IMR-90 (cell line): ENCODE measurements around the gene SARDH. TPM values are rescaled to one million over a fixed set of nuclear protein-coding genes. Genes with fewer than 3 reads are reported as not detected.

Experiments
- ATAC-seq: fragments of 200-7000 bp; cut with Tn5 transposase; 2 replicates; pipeline ENCODE4 v1.9.1; 2020; ENCODE audit warnings: low read depth, mild to moderate bottlenecking, moderate library complexity
- BruUV-seq: library from RNA; stranded (reverse); fragments of 400-500 nt; replicated peaks from 2 replicates; lab custom pipeline; 2021; lab: Mats Ljungman, UMichigan
- CTCF ChIA-PET: fragments of 300-600 bp; formaldehyde crosslinking; extraction: SDS; loops from one replicate; lab custom pipeline; 2021; ENCODE audit warnings: antibody characterized with exemption; lab: Yijun Ruan, JAX
- POLR2A ChIA-PET: fragments of 300-600 bp; sonication (Branson Sonifier 250); formaldehyde crosslinking; loops from one replicate; lab custom pipeline; 2022; ENCODE audit warnings: antibody characterized with exemption; ENCODE audit not compliant: unreplicated experiment; lab: Charles Lee
- DNase-seq: peaks from one replicate; pipeline ENCODE4 v3.0.0; 2013
- H2AFZ ChIP-seq: replicated peaks from 2 replicates; pipeline ENCODE3; 2013; ENCODE audit warnings: low read length, mild to moderate bottlenecking; ENCODE audit not compliant: poor library complexity
- H2AK5ac ChIP-seq: 2 replicates; pipeline ENCODE4 v1.6.1; 2013; ENCODE audit warnings: low read depth, low read length, inconsistent platforms
- H2AK9ac ChIP-seq: replicated peaks from 2 replicates; pipeline ENCODE3; 2013; ENCODE audit warnings: mild to moderate bottlenecking, low read depth, low read length, moderate library complexity; ENCODE audit not compliant: poor library complexity
- H2BK120ac ChIP-seq: 2 replicates; pipeline ENCODE4 v1.6.1; 2013; ENCODE audit warnings: low read depth, low read length, inconsistent platforms
- H2BK15ac ChIP-seq: 3 replicates; pipeline ENCODE4 v1.6.1; 2013; ENCODE audit warnings: low read depth, low read length, inconsistent platforms
- H2BK20ac ChIP-seq: 2 replicates; pipeline ENCODE4 v1.6.1; 2013; ENCODE audit warnings: low read depth, mild to moderate bottlenecking, inconsistent platforms, low read length, moderate library complexity
- H2BK5ac ChIP-seq: 2 replicates; pipeline ENCODE4 v1.6.1; 2013; ENCODE audit warnings: mild to moderate bottlenecking, low read depth, low read length, inconsistent platforms; ENCODE audit not compliant: poor library complexity, severe bottlenecking
- H3K14ac ChIP-seq: replicated peaks from 2 replicates; pipeline ENCODE4 v1.6.1; 2013; ENCODE audit warnings: low read depth, low read length, inconsistent platforms
- H3K18ac ChIP-seq: 2 replicates; pipeline ENCODE4 v1.6.1; 2013; ENCODE audit warnings: low read depth, low read length, control low read depth
- H3K23ac ChIP-seq: 2 replicates; pipeline ENCODE4 v1.6.1; 2013; ENCODE audit warnings: low read depth, low read length, inconsistent platforms
- H3K27ac ChIP-seq: 2 replicates; pipeline ENCODE4 v1.5.1; 2013; ENCODE audit warnings: mild to moderate bottlenecking, control low read depth, low read length; ENCODE audit not compliant: insufficient read depth
- H3K27me3 ChIP-seq: 2 replicates; pipeline ENCODE4 v1.6.1; 2013; ENCODE audit warnings: low read length; ENCODE audit not compliant: control insufficient read depth, insufficient read depth
- H3K36me3 ChIP-seq: 2 replicates; pipeline ENCODE4 v1.6.1; 2013; ENCODE audit warnings: low read length, mixed read lengths; ENCODE audit not compliant: control insufficient read depth, insufficient read depth
- H3K4ac ChIP-seq: 2 replicates; pipeline ENCODE4 v1.6.1; 2013; ENCODE audit warnings: low read depth, low read length, inconsistent platforms
- H3K4me1 ChIP-seq: 2 replicates; pipeline ENCODE4 v1.6.1; 2013; ENCODE audit warnings: low read length, mixed read lengths; ENCODE audit not compliant: control insufficient read depth, insufficient read depth
- H3K4me2 ChIP-seq: 2 replicates; pipeline ENCODE4 v1.6.1; 2013; ENCODE audit warnings: low read depth, mild to moderate bottlenecking, control low read depth, low read length, moderate library complexity
- H3K4me3 ChIP-seq: 2 replicates; pipeline ENCODE4 v1.5.1; 2013; ENCODE audit warnings: low read depth, mild to moderate bottlenecking, control low read depth, low read length, moderate library complexity; ENCODE audit not compliant: insufficient read depth
- H3K56ac ChIP-seq: 2 replicates; pipeline ENCODE4 v1.6.1; 2013; ENCODE audit warnings: low read length, inconsistent platforms; ENCODE audit not compliant: insufficient read depth; ENCODE audit errors: extremely low read depth
- H3K79me1 ChIP-seq, 2 experiments: 2 replicates each; pipeline ENCODE4 v1.6.1; 2013; ENCODE audit warnings: low read length in 2 of 2, inconsistent platforms in 1 of 2, low read depth in 1 of 2
- H3K9ac ChIP-seq: 2 replicates; pipeline ENCODE4 v1.6.1; 2013; ENCODE audit warnings: low read depth, low read length, control low read depth
- H3K9me1 ChIP-seq: 2 replicates; pipeline ENCODE4 v1.6.1; 2013; ENCODE audit warnings: low read length, inconsistent platforms; ENCODE audit not compliant: insufficient read depth
- H3K9me3 ChIP-seq: 2 replicates; pipeline ENCODE4 v1.6.1; 2013; ENCODE audit warnings: low read length; ENCODE audit not compliant: control insufficient read depth, insufficient read depth
- H4K20me1 ChIP-seq: 2 replicates; pipeline ENCODE4 v1.6.1; 2013; ENCODE audit warnings: low read length, inconsistent platforms; ENCODE audit not compliant: insufficient read depth
- H4K5ac ChIP-seq: 2 replicates; pipeline ENCODE4 v1.6.1; 2013; ENCODE audit warnings: mild to moderate bottlenecking, low read depth, low read length, control low read depth
- H4K8ac ChIP-seq, 2 experiments: 2 replicates each; pipeline ENCODE4 v1.6.1; 2013; ENCODE audit warnings: low read depth in 2 of 2, low read length in 2 of 2, control low read depth in 1 of 2, inconsistent platforms in 1 of 2
- H4K91ac ChIP-seq: 2 replicates; pipeline ENCODE4 v1.6.1; 2013; ENCODE audit warnings: low read depth, low read length, inconsistent platforms; ENCODE audit not compliant: insufficient read depth
- BHLHE40 ChIP-seq: fragments of 150-350 bp; IDR thresholded peaks from 2 replicates; pipeline ENCODE4 v1.6.1; 2016; ENCODE audit warnings: mild to moderate bottlenecking, low read depth, low read length
- CEBPB ChIP-seq: IDR thresholded peaks from 2 replicates; pipeline ENCODE4 v1.6.1; 2012; ENCODE audit warnings: low read depth, low read length, improper control_type of control experiment
- CHD1 ChIP-seq: IDR thresholded peaks from 2 replicates; pipeline ENCODE4 v1.6.1; 2012; ENCODE audit warnings: low read depth, low read length, improper control_type of control experiment
- CTCF ChIP-seq: conservative IDR thresholded peaks from 2 replicates; pipeline ENCODE4 v1.5.1; 2012; ENCODE audit warnings: mild to moderate bottlenecking, low read depth, low read length, improper control_type of control experiment
- ELK1 ChIP-seq: fragments of 150-350 bp; IDR thresholded peaks from 2 replicates; pipeline ENCODE4 v1.6.1; 2016; ENCODE audit warnings: low read depth, mild to moderate bottlenecking, low read length, moderate library complexity, borderline replicate concordance
- FOS ChIP-seq: fragments of 150-350 bp; IDR thresholded peaks from 2 replicates; pipeline ENCODE4 v1.6.1; 2016; ENCODE audit warnings: low read depth, low read length
- MAFK ChIP-seq: IDR thresholded peaks from 2 replicates; pipeline ENCODE4 v1.6.1; 2012; ENCODE audit warnings: low read depth, low read length, improper control_type of control experiment
- MAZ ChIP-seq: IDR thresholded peaks from 2 replicates; pipeline ENCODE4 v1.6.1; 2012; ENCODE audit warnings: low read depth, mild to moderate bottlenecking, low read length, improper control_type of control experiment, moderate library complexity, borderline replicate concordance
- MXI1 ChIP-seq: IDR thresholded peaks from 2 replicates; pipeline ENCODE4 v1.6.1; 2012; ENCODE audit warnings: low read depth, mild to moderate bottlenecking, low read length, moderate library complexity, borderline replicate concordance
- POLR2A ChIP-seq: IDR thresholded peaks from 2 replicates; pipeline ENCODE4 v1.6.1; 2012; ENCODE audit warnings: mild to moderate bottlenecking, low read depth, low read length
- RAD21 ChIP-seq: IDR thresholded peaks from 2 replicates; pipeline ENCODE4 v1.6.1; 2012; ENCODE audit warnings: low read length, improper control_type of control experiment
- RCOR1 ChIP-seq: IDR thresholded peaks from 2 replicates; pipeline ENCODE4 v1.6.1; 2012; ENCODE audit warnings: mild to moderate bottlenecking, low read length, improper control_type of control experiment; ENCODE audit not compliant: insufficient replicate concordance
- RFX5 ChIP-seq: IDR thresholded peaks from 2 replicates; pipeline ENCODE4 v1.8.0; 2012; ENCODE audit warnings: low read depth, mild to moderate bottlenecking, low read length, moderate library complexity
- SMC3 ChIP-seq: fragments of 150-350 bp; IDR thresholded peaks from 2 replicates; pipeline ENCODE4 v1.6.1; 2016; ENCODE audit warnings: low read depth, mild to moderate bottlenecking, antibody characterized with exemption, low read length, moderate library complexity
- USF2 ChIP-seq: fragments of 150-350 bp; IDR thresholded peaks from 2 replicates; pipeline ENCODE4 v1.6.1; 2017; ENCODE audit warnings: mild to moderate bottlenecking, antibody characterized with exemption, low read length, low read depth
- WGBS, 2 experiments: methylation state at CpG; one replicate each; pipeline versions ENCODE4 v1.1.5 to v1.1.7; 2013; ENCODE audit warnings: missing lambda C conversion rate in 2 of 2; ENCODE audit not compliant: insufficient read length in 1 of 2; ENCODE audit errors: extremely low coverage in 2 of 2; 5-methylcytosine and 5-hydroxymethylcytosine counted together
- dilution Hi-C: fragments of 300-500 bp; cut with HindIII; formaldehyde crosslinking; loops from one replicate; pipeline ENCODE4 v1.14.3; 2018; ENCODE audit warnings: low sequenced_read_pairs; ENCODE audit not compliant: unreplicated experiment
- in situ Hi-C: fragments of 300-500 bp; cut with MboI; formaldehyde crosslinking; loops from 3 replicates; pipeline ENCODE4 v1.14.3; 2019; ENCODE audit warnings: low sequenced_read_pairs, inconsistent platforms, mixed read lengths
- intact Hi-C: fragments of 100-400 bp; cut with micrococcal nuclease; formaldehyde crosslinking; loops from 2 replicates; pipeline ENCODE4 v1.10.0; 2022
- polyA plus RNA-seq, 3 experiments: library from polyadenylated mRNA; depleted of rRNA; stranded (reverse); fragments of >200 nt; gene quantifications; 2 replicates each; pipeline ENCODE4 v1.2.3, GENCODE V29; 2012; ENCODE audit warnings: low replicate concordance in 1 of 3
- total RNA-seq: library from RNA; depleted of rRNA; stranded (reverse); fragments of >200 nt; gene quantifications from 2 replicates; pipeline ENCODE4 v1.2.3, GENCODE V29; 2012

The SARDH gene
- total and polyA plus RNA-seq, 2 of the 4 experiments (the other 2 are of a cell fraction) = 5.0 to 7.5 TPM

GRCh38 chr9:133759146-133759900, 21.2 kb upstream of the SARDH start:
- DNase-seq (no peak), ATAC-seq (peak; percentile 65)
- H2AK9ac ChIP-seq = no peak overlapping the region
- no peaks in the 10 kb centered on the region for H3K27me3 ChIP-seq
- no peak overlapping the region for H3K23ac ChIP-seq
- no peak overlapping the region for H3K9ac ChIP-seq
- no peak overlapping the region for H2BK5ac ChIP-seq
- no peaks in the 10 kb centered on the region for H3K9me3 ChIP-seq
- no peak overlapping the region for H2AK5ac ChIP-seq
- POLR2A ChIA-PET = no interaction called here
- no CpG with 5 or more reads among the region's 32 CpGs for WGBS, 2 experiments
- no peak overlapping the region for H4K91ac ChIP-seq
- H3K4me1 ChIP-seq = peaks cover 3% of the 10 kb centered on the region
- no peak overlapping the region for H3K4ac ChIP-seq
- no peak overlapping the region for H3K4me3 ChIP-seq
- H2AFZ ChIP-seq = no peak overlapping the region
- H3K14ac ChIP-seq = no peak overlapping the region
- no peak overlapping the region for H3K56ac ChIP-seq
- H3K36me3 ChIP-seq = peaks cover 9% of the 10 kb centered on the region; the same call in 1 of the 2 replicates
- dilution Hi-C loops = no loop called here
- in situ Hi-C loops = no loop called here
- BruUV-seq = no TSS peak
- H2BK120ac ChIP-seq = no peak overlapping the region
- CTCF ChIA-PET = no interaction called here
- no peaks in the 10 kb centered on the region for H4K20me1 ChIP-seq
- no peak overlapping the region for H2BK20ac ChIP-seq
- H3K27ac ChIP-seq = no peak overlapping the region
- no peak overlapping the region for H4K5ac ChIP-seq
- peaks cover 7% of the 10 kb centered on the region for H3K9me1 ChIP-seq
- H3K18ac ChIP-seq = no peak overlapping the region
- no peak overlapping the region for H4K8ac ChIP-seq
- 0 out of 2 replicates have a peak overlapping the region, but pooled peaks have one; percentile 36 for H3K4me2 ChIP-seq
- no peak overlapping the region for H2BK15ac ChIP-seq
- H3K79me1 ChIP-seq = 0 out of 4 replicates have a peak, but pooled peaks cover 0 to 3% of the 10 kb centered on the region in 2 experiments
- intact Hi-C loops = no loop called here
- no peak for TF ChIP-seq SMC3
- no peak for TF ChIP-seq RCOR1
- TF ChIP-seq CTCF = no peak
- TF ChIP-seq RAD21 = no peak
- no peak for TF ChIP-seq ELK1
- TF ChIP-seq USF2 = no peak
- TF ChIP-seq MXI1 = no peak
- no peak for TF ChIP-seq RFX5
- no peak for TF ChIP-seq BHLHE40
- TF ChIP-seq FOS = no peak
- no peak for TF ChIP-seq CEBPB
- TF ChIP-seq CHD1 = no peak
- TF ChIP-seq MAZ = no peak
- no peak for TF ChIP-seq MAFK
- TF ChIP-seq POLR2A = no peak
